ENCODE measurements around the gene DNAJA3. TPM values are rescaled to one million over a fixed set of nuclear protein-coding genes. Genes with fewer than 3 reads are reported as not detected.

DNAJA3 gene
- total and polyA plus RNA-seq, 7 donors = 68.0 to 110 (median 81.9) TPM

GRCh38 chr16:4474192-4474961 is 48.7 kb downstream of the DNAJA3 start, which contains the start of gene NMRAL1:
NMRAL1 (minus strand) TSS chr16:4474625; CDS start chr16:4474132, 493 bp downstream.
- no peak for TF ChIP-seq CTCF (IDR thresholded peaks at IDR 0.05)
- H3K9me3 ChIP-seq = no peaks in the 10 kb centered on the region
- H3K27ac ChIP-seq = peak within 1 kb of the TSS; percentile 58
- WGBS, 3 donors = 3 to 5% (median 4%) methylated on average over 47 to 60 of the region's 60 CpGs
- H3K4me3 ChIP-seq = peak within 1 kb of the TSS; percentile 70
- intact Hi-C loops (cut with DNase I) = loop anchor here in 1 of 2 donors (10.0 kb wide), 1 partner anchor 50 kb away; the partner anchor contains the start of gene DNAJA3
- ATAC-seq (peak in 2 of 4 donors; percentile 3 to 36), DNase-seq (peak; percentile 85 to 93)
- peaks cover 0 to 14% (median 0%) of the 10 kb centered on the region in 3 donors for H3K27me3 ChIP-seq (ENCODE audit: insufficient read depth in 3 of 3, low read length in 2 of 3)
- H3K36me3 ChIP-seq (ENCODE audit: insufficient read depth in 1 of 2, low read depth in 1 of 2) = no peaks in the 10 kb centered on the region
- H3K4me1 ChIP-seq = peaks cover 11% of the 10 kb centered on the region

DNA sequence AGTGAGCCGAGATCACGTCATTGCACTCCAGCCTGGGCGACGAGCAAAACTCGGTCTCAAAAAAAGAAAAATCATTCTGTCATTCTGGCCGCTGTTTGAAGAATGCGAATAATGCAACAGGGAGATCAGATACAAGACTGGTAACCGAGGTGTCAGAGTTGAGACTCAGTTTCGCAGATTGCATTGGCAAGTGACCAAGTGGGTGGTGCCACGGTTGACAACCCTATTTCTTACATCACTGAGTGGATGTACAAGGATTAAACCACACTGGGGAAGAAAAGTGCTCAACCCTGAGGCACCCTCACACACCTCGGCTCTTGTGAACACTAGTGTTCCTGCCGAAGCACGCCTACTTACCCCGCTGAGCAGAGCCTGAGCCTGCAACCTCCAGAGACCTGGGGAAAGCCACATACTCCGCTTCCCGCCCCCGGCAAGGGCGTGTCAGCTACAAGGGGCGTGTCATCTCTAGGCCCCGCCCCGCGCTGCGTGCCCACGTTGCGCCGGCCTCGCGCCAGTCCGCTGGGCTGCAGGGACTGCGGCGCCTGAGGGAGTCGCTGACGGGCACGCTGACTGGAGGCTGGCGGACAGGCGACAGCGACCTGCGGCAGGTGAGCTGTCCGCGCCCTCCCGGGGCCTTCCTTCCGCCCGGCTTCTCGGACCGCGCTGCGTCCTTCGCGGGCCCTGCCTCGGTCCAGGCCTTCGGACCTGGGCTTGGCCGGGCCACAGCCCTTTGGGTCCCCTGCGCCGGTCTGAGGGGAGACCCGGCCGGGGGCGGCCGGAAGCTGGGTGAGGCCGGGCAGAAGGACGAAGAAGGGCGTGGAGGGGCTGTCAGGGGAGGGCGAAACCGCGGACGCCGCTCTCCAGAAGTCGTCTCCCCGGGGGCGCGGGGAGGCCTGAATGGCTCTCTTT is 50.5 kb downstream of the DNAJA3 start, which contains the start of gene HMOX2:
Gene HMOX2, plus strand, starts transcription at position 519 of the 909 bp plus-strand sequence. CDS start 29,127 bp downstream, outside the sequence.
- no peaks in the 10 kb centered on the region for H3K36me3 ChIP-seq (ENCODE audit: insufficient read depth in 1 of 2, low read depth in 1 of 2)
- peak; percentile 98 to 99 (median 98) for ATAC-seq
- peak; percentile 92 to 96 for DNase-seq
- intact Hi-C loops (cut with DNase I) = loop anchor here in 1 of 2 donors (10.0 kb wide), 1 partner anchor 51 kb away; the partner anchor contains the start of gene DNAJA3
- peaks cover 0 to 14% (median 0%) of the 10 kb centered on the region in 3 donors for H3K27me3 ChIP-seq (ENCODE audit: insufficient read depth in 3 of 3, low read length in 2 of 3)
- peak within 1 kb of the TSS; percentile 89 for H3K27ac ChIP-seq
- peaks cover 11% of the 10 kb centered on the region for H3K4me1 ChIP-seq
- no peaks in the 10 kb centered on the region for H3K9me3 ChIP-seq
- H3K4me3 ChIP-seq = peak within 1 kb of the TSS; percentile 94
- 8 to 9% (median 8%) methylated on average over 56 to 70 of the region's 70 CpGs for WGBS, 3 donors
- TF ChIP-seq CTCF (IDR thresholded peaks at IDR 0.05) = peak; percentile 38

GRCh38 chr16:4477966-4478365 is 52.3 kb downstream of the DNAJA3 start:
- no peak for TF ChIP-seq CTCF (IDR thresholded peaks at IDR 0.05)
- Histone ChIP-seq H3K4me1 (peaks cover 11% of the 10 kb centered on the region), H3K9me3 (no peaks in the 10 kb centered on the region), H3K27ac (no peak overlapping the region), H3K36me3 (ENCODE audit: insufficient read depth in 1 of 2, low read depth in 1 of 2) (no peaks in the 10 kb centered on the region), H3K27me3 (ENCODE audit: insufficient read depth in 3 of 3, low read length in 2 of 3) (peaks cover 0 to 14% (median 0%) of the 10 kb centered on the region in 3 donors), H3K4me3 (peak overlapping the region; percentile 94)
- ATAC-seq (no peak), DNase-seq (no peak)
- WGBS, 3 donors = 67 to 74% (median 68%) methylated on average over 2 of the region's 2 CpGs
- intact Hi-C loops (cut with DNase I) = loop anchor here in 1 of 2 donors (10.0 kb wide), 1 partner anchor 53 kb away; the partner anchor contains the start of gene DNAJA3

GRCh38 chr16:4481526-4481925 is 55.9 kb downstream of the DNAJA3 start:
- intact Hi-C loops (cut with DNase I) = no loop called here
- Histone ChIP-seq H3K36me3 (ENCODE audit: insufficient read depth in 1 of 2, low read depth in 1 of 2) (peaks cover 0 to 21% of the 10 kb centered on the region in 2 donors), H3K9me3 (no peaks in the 10 kb centered on the region), H3K4me3 (no peak overlapping the region), H3K27me3 (ENCODE audit: insufficient read depth in 3 of 3, low read length in 2 of 3) (no peaks in the 10 kb centered on the region), H3K4me1 (peaks cover 4% of the 10 kb centered on the region), H3K27ac (no peak overlapping the region)
- 41 to 70% (median 49%) methylated on average over 2 of the region's 2 CpGs for WGBS, 3 donors
- ATAC-seq = peak in 1 of 4 donors; percentile 35
- DNase-seq = no peak
- no peak for TF ChIP-seq CTCF (IDR thresholded peaks at IDR 0.05)

Measured in psoas muscle (tissue), 8 donors.